Parathyroid adenoma (tissue), 2 donors: ENCODE data around the gene SYNM.

Source experiments
- H2AFZ ChIP-seq: fragments of 300-600 bp; sonication (generic); one replicate; pipeline ENCODE4 v1.7.0; 2017; ENCODE audit warnings: antibody characterized with exemption, mild to moderate bottlenecking
- H3K27ac ChIP-seq: fragments of 300-600 bp; sonication (generic); one replicate; pipeline ENCODE4 v1.7.0; 2017
- H3K27me3 ChIP-seq: fragments of 300-600 bp; sonication (generic); one replicate; pipeline ENCODE4 v1.7.0; 2017; ENCODE audit warnings: low read length; ENCODE audit not compliant: control insufficient read depth, insufficient read depth
- H3K36me3 ChIP-seq: fragments of 300-600 bp; sonication (generic); one replicate; pipeline ENCODE4 v1.7.0; 2017; ENCODE audit warnings: low read length; ENCODE audit not compliant: control insufficient read depth, insufficient read depth
- H3K4me1 ChIP-seq: fragments of 300-600 bp; sonication (generic); one replicate; pipeline ENCODE4 v1.7.0; 2017; ENCODE audit warnings: control low read depth
- H3K4me2 ChIP-seq: fragments of 300-600 bp; sonication (generic); one replicate; pipeline ENCODE4 v1.7.0; 2017; ENCODE audit warnings: low read length
- H3K4me3 ChIP-seq: fragments of 300-600 bp; sonication (generic); one replicate; pipeline ENCODE4 v1.7.0; 2017; ENCODE audit warnings: low read depth, low read length
- H3K79me2 ChIP-seq: fragments of 300-600 bp; sonication (generic); one replicate; pipeline ENCODE4 v1.7.0; 2017; ENCODE audit warnings: control low read depth
- H3K9ac ChIP-seq: fragments of 300-600 bp; sonication (generic); one replicate; pipeline ENCODE4 v1.7.0; 2017; ENCODE audit warnings: mild to moderate bottlenecking
- H3K9me3 ChIP-seq: fragments of 300-600 bp; sonication (generic); one replicate; pipeline ENCODE4 v1.7.0; 2017; ENCODE audit warnings: low read length; ENCODE audit not compliant: control insufficient read depth
- TF ChIP-seq, protein P1 (sequence below): fragments of 300-600 bp; sonication (generic); IDR thresholded peaks from one replicate; pipeline ENCODE4 v1.7.0; 2017; ENCODE audit warnings: antibody characterized with exemption, mild to moderate bottlenecking
- donor health status: primary hyperparathyroidism.

The SYNM gene

DNA sequence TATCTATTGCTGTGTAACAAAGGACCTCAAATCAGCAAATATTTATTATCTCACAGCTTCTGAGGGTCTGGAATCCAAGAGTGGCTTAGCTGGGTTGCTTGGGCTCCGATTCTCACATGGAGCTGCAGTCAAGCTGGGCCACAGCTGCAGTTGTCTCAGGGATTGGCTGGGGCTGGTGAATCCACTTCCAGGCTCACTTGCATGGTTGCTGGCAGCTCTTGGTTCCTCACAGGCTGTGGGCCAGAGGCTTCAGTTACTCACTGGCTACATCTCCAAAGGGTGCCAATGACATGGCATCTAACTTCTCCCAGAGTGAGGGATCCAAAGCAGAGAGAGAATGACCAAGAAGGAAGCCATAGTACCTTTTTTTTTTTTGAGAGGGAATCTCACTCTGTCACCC, 13.9 kb upstream of the SYNM start:
- no peak overlapping the region for H3K27ac ChIP-seq
- no peak overlapping the region for H3K4me2 ChIP-seq
- no peaks in the 10 kb centered on the region for H3K4me1 ChIP-seq

DNA sequence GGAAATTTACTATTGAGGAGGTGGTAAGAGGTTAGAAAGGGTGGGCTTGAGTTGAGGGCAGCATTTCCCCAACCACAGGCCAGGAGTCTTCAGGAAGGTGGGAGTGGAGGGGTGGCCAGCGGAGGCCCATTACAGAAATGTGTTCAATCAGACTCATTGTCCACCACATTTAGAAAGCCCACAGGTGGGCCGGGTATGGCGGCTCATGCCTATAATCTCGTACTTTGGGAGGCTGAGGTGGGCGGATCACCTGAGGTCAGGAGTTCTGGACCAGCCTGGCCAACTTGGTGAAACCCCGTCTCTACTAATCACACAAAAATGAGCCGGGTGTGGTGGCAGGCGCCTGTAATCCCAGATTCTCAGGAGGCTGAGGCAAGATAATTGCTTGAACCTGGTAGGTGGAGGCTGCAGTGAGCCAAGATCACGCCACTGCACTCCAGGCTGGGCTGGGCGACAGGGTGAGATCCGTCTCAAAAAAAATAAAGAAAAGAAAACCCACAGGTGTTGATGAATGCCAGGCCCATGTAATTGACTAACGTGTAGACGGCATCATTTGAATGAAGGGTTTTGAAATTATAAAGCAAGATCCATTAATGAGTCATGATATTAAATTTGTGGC, 12.2 kb upstream of the SYNM start:
- Histone ChIP-seq H3K9ac (no peak overlapping the region), H3K9me3 (no peaks in the 10 kb centered on the region), H3K36me3 (no peaks in the 10 kb centered on the region), H3K27ac (no peak overlapping the region), H3K79me2 (no peaks in the 10 kb centered on the region), H3K4me1 (no peaks in the 10 kb centered on the region), H3K27me3 (no peaks in the 10 kb centered on the region), H3K4me2 (no peak overlapping the region), H3K4me3 (no peak overlapping the region), H2AFZ (no peak overlapping the region)
- TF ChIP-seq, protein P1, sequence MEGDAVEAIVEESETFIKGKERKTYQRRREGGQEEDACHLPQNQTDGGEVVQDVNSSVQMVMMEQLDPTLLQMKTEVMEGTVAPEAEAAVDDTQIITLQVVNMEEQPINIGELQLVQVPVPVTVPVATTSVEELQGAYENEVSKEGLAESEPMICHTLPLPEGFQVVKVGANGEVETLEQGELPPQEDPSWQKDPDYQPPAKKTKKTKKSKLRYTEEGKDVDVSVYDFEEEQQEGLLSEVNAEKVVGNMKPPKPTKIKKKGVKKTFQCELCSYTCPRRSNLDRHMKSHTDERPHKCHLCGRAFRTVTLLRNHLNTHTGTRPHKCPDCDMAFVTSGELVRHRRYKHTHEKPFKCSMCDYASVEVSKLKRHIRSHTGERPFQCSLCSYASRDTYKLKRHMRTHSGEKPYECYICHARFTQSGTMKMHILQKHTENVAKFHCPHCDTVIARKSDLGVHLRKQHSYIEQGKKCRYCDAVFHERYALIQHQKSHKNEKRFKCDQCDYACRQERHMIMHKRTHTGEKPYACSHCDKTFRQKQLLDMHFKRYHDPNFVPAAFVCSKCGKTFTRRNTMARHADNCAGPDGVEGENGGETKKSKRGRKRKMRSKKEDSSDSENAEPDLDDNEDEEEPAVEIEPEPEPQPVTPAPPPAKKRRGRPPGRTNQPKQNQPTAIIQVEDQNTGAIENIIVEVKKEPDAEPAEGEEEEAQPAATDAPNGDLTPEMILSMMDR = no peak

More for the DNA sequence above, 13.9 kb upstream of the SYNM start:
- H3K27me3 ChIP-seq = no peaks in the 10 kb centered on the region
- no peaks in the 10 kb centered on the region for H3K36me3 ChIP-seq
- H3K9ac ChIP-seq = no peak overlapping the region
- no peak overlapping the region for H3K4me3 ChIP-seq
- no peaks in the 10 kb centered on the region for H3K9me3 ChIP-seq
- TF ChIP-seq, protein P1 = no peak
- H3K79me2 ChIP-seq = no peaks in the 10 kb centered on the region
- no peak overlapping the region for H2AFZ ChIP-seq

- no peak overlapping the region for H3K4me3 ChIP-seq
- TF ChIP-seq, protein P1 = no peak
Measured at GRCh38 chr15:99095626-99096025, 9.3 kb upstream of the SYNM start.

DNA sequence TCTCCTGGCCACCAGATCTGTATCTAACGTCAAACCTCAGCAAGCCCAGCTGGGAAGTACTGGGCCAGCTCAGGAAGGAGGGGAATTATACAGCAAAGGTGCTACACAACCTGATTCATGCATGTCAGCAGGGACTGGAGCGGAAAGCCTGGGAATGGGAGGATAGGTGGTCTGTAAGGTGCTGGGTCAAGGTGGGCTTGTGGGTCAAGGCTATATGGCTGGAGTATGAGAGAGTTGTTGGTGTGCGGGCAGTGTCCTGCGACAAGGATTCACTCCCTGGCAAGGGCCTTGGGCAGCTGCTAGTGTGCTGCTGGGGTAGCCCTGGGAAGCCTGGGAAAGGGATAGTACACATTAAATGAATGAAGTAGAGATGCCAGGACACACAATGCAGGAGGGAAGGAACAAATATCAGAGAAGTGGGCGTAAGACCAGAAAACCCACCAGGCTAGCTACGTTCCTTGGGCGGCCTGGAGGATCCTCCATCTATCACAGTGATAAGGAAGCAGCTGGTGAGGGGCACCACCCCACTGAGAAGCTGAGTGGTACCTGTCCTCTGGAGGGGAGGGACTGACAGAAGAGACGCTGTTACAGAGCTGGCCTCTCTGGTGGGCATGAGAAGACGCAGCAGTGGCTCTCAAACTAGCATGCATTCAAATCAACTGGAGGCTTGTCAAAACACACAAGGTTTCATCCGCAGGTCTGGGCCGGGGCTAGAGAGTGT, 8.5 kb upstream of the SYNM start:
- H3K27ac ChIP-seq = no peak overlapping the region
- H3K27me3 ChIP-seq = no peaks in the 10 kb centered on the region
- no peaks in the 10 kb centered on the region for H3K79me2 ChIP-seq
- H3K36me3 ChIP-seq = no peaks in the 10 kb centered on the region
- TF ChIP-seq, protein P1 = no peak
- H3K4me1 ChIP-seq = no peaks in the 10 kb centered on the region
- no peak overlapping the region for H3K4me3 ChIP-seq
- no peak overlapping the region for H3K4me2 ChIP-seq
- no peak overlapping the region for H3K9ac ChIP-seq
- no peaks in the 10 kb centered on the region for H3K9me3 ChIP-seq
- no peak overlapping the region for H2AFZ ChIP-seq

More at GRCh38 chr15:99095626-99096025, 9.3 kb upstream of the SYNM start:
- Histone ChIP-seq H3K4me2 (no peak overlapping the region), H3K27me3 (no peaks in the 10 kb centered on the region), H3K9me3 (no peaks in the 10 kb centered on the region), H2AFZ (no peak overlapping the region), H3K27ac (no peak overlapping the region), H3K9ac (no peak overlapping the region), H3K36me3 (no peaks in the 10 kb centered on the region), H3K79me2 (no peaks in the 10 kb centered on the region), H3K4me1 (no peaks in the 10 kb centered on the region)
